Nephron progenitor cell (in vitro differentiated cells): ENCODE results near the gene CMYA5.
"Not testable (repeated sequence)": the region's sequence is repeated elsewhere in the genome, so short reads cannot be mapped to it uniquely, and the experiment has no call there.

Experiments used
- DNase-seq: peaks from one replicate; pipeline ENCODE4 v3.0.0; 2021
- H3K27ac Mint-ChIP-seq: 2 replicates; pipeline ENCODE4 v1.8.0; 2021; ENCODE audit warnings: mild to moderate bottlenecking, moderate library complexity, mixed read lengths
- H3K27me3 Mint-ChIP-seq: 2 replicates; pipeline ENCODE4 v1.8.0; 2021; ENCODE audit warnings: mild to moderate bottlenecking, low read depth, mixed read lengths; ENCODE audit not compliant: poor library complexity
- H3K36me3 Mint-ChIP-seq: 2 replicates; pipeline ENCODE4 v1.8.0; 2021; ENCODE audit warnings: low read depth, mixed read lengths
- H3K4me1 Mint-ChIP-seq: 2 replicates; pipeline ENCODE4 v1.8.0; 2021; ENCODE audit warnings: mixed read lengths
- H3K4me3 Mint-ChIP-seq: 2 replicates; pipeline ENCODE4 v1.8.0; 2021; ENCODE audit warnings: mild to moderate bottlenecking, moderate library complexity, mixed read lengths
- H3K9me3 Mint-ChIP-seq: 2 replicates; pipeline ENCODE4 v1.8.0; 2021; ENCODE audit warnings: mild to moderate bottlenecking, moderate library complexity, mixed read lengths
- CTCF ChIP-seq: fragments of 200-600 bp; sonication (generic); IDR thresholded peaks from 2 replicates; pipeline ENCODE4 v1.5.0; 2021; ENCODE audit warnings: antibody characterized with exemption

The CMYA5 gene

GRCh38 chr5:79771387-79771786 lies 81.8 kb downstream of the CMYA5 start:
- no peaks in the 10 kb centered on the region for H3K27me3 Mint-ChIP-seq
- peaks cover 44% of the 10 kb centered on the region for H3K9me3 Mint-ChIP-seq
- H3K4me1 Mint-ChIP-seq = peaks cover 10% of the 10 kb centered on the region
- TF ChIP-seq CTCF = no peak
- no peak for DNase-seq
- no peak overlapping the region for H3K27ac Mint-ChIP-seq
- H3K4me3 Mint-ChIP-seq = no peak overlapping the region
- peaks cover 42% of the 10 kb centered on the region for H3K36me3 Mint-ChIP-seq

- H3K36me3 Mint-ChIP-seq = peaks cover 33% of the 10 kb centered on the region
- no peak overlapping the region for H3K27ac Mint-ChIP-seq
- peaks cover 33% of the 10 kb centered on the region for H3K9me3 Mint-ChIP-seq
- TF ChIP-seq CTCF = no peak
- DNase-seq = no peak
- H3K27me3 Mint-ChIP-seq = no peaks in the 10 kb centered on the region
- peaks cover 10% of the 10 kb centered on the region for H3K4me1 Mint-ChIP-seq
- no peak overlapping the region for H3K4me3 Mint-ChIP-seq
These were observed 83.0 kb downstream of the CMYA5 start for GRCh38 chr5:79772651-79773050.

GRCh38 chr5:79773612-79774011 lies 84.0 kb downstream of the CMYA5 start:
- peaks cover 24% of the 10 kb centered on the region for H3K36me3 Mint-ChIP-seq
- no peak overlapping the region for H3K4me3 Mint-ChIP-seq
- H3K9me3 Mint-ChIP-seq = peaks cover 23% of the 10 kb centered on the region
- H3K27ac Mint-ChIP-seq = no peak overlapping the region
- no peak for DNase-seq
- TF ChIP-seq CTCF = no peak
- peaks cover 10% of the 10 kb centered on the region for H3K4me1 Mint-ChIP-seq
- no peaks in the 10 kb centered on the region for H3K27me3 Mint-ChIP-seq

- Mint-ChIP-seq H3K36me3 (peaks cover 17% of the 10 kb centered on the region), H3K4me3 (no peak overlapping the region), H3K9me3 (peaks cover 16% of the 10 kb centered on the region), H3K27me3 (no peaks in the 10 kb centered on the region), H3K27ac (no peak overlapping the region), H3K4me1 (peaks cover 10% of the 10 kb centered on the region)
- peak; percentile 26 for DNase-seq
- TF ChIP-seq CTCF = peak; percentile 26
These were observed 84.7 kb downstream of the CMYA5 start for GRCh38 chr5:79774171-79774854.

- H3K27me3 Mint-ChIP-seq = no peaks in the 10 kb centered on the region
- no peak overlapping the region for H3K4me3 Mint-ChIP-seq
- peaks cover 10% of the 10 kb centered on the region for H3K4me1 Mint-ChIP-seq
- no peak for TF ChIP-seq CTCF
- DNase-seq = no peak
- H3K9me3 Mint-ChIP-seq = peaks cover 11% of the 10 kb centered on the region
- peaks cover 11% of the 10 kb centered on the region for H3K36me3 Mint-ChIP-seq
- H3K27ac Mint-ChIP-seq = no peak overlapping the region
These were observed 85.2 kb downstream of the CMYA5 start for GRCh38 chr5:79774855-79775237.

- not testable (repeated sequence) for H3K27me3 Mint-ChIP-seq
These were observed 95.1 kb downstream of the CMYA5 start for GRCh38 chr5:79784741-79785140.

More at GRCh38 chr5:79784741-79785140, 95.1 kb downstream of the CMYA5 start:
- Mint-ChIP-seq H3K36me3 (peaks cover 35% of the 10 kb centered on the region), H3K4me3 (peak overlapping the region; percentile 86), H3K9me3 (peaks cover 34% of the 10 kb centered on the region), H3K4me1 (peaks cover 29% of the 10 kb centered on the region)
- not testable (repeated sequence) for DNase-seq, H3K27ac Mint-ChIP-seq
